Dermis blood vessel endothelial cell (primary cell): ENCODE results near the gene MCFD2. TPM values are rescaled to one million over a fixed set of nuclear protein-coding genes. Genes with fewer than 3 reads are reported as not detected.
"Not testable (repeated sequence)": the region's sequence is repeated elsewhere in the genome, so short reads cannot be mapped to it uniquely, and the experiment has no call there.

Experiments
- DNase-seq: peaks from one replicate; pipeline ENCODE4 v3.0.0; 2010
- total RNA-seq: library from RNA; depleted of rRNA; stranded (reverse); fragments of >200 nt; gene quantifications from 2 replicates; pipeline ENCODE4 v1.2.3, GENCODE V29; 2014

The MCFD2 gene
- total RNA-seq, 1 donor from 2014 or later, result 157 TPM

DNA sequence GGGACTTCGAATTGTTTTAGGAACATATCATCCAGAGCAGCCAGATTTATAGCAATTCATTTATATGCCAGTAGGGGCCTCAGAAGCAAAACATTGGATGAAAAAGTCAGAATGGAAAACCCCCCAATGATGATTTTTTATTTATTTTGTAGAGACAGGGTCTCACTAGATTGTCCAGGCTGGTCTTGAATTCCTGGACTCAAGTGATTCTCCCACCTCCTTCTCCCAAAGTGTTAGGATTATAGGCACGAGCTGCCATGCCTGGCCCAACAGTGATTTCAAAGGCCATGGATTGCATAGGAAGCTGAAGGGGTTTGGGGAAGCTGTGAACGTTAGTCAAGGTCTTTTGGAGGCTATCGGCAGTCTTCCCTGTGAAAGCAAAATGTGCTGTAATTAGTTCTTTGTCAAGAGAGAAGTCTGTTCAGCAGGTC, 21.9 kb upstream of the MCFD2 start:
- peak; percentile 31 for DNase-seq

DNA sequence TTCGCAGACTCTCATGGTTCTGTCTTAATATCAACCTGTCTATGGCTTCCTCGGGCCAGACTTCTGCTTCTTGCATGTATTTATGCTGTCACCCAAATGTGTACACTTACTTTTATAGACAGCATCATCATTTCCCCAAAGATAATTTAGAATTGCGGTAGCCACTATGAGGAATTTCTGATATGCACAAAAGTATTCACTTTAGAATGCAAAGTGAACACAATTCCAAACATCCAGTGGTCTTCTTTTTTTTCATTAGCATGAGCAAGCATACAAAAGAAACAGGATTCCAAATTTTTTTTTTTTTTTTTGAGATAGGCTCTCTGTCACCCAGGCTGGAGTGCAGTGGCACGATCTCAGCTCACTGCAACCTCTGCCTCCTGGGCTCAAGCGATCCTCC, 21.0 kb upstream of the MCFD2 start:
- DNase-seq, result no peak

DNA sequence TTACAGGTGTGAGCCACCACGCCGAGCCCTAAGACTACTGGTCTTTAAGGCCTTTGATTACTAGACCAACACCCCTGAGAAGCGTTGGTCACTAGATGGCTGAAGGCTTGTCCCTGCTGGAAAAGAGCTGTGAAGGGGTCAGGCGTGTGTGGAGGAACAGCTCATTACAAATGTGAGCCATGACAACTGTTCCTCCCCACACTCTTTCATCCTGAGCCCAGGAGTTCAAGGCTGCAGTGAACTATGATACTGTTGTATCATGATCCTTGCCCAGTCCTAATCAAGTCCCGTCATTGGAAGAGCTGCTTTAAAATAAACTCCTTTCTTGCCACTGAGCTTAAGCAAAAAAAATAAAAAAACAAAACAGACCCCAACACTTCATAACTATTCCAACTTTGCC, 19.5 kb upstream of the MCFD2 start:
- no peak for DNase-seq

DNA sequence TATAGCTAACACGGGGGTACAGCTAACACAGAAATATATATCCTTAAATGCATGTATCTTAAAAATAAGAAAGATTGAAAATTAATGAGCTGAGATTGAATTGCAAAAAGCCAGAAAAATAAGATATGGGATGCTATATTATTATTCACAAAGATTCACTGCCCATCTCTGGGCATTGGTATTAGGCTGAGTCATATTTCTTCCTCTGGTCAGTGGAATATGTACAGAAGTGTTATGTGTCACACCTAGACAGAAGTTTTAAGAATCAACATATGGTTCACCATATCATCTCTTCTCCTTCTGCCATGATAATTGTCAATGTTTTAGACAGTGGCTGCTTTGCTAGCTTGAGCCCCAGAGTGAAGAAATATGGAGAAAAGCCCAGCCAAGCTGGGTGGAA, 14.0 kb upstream of the MCFD2 start:
- DNase-seq, result no peak

DNA sequence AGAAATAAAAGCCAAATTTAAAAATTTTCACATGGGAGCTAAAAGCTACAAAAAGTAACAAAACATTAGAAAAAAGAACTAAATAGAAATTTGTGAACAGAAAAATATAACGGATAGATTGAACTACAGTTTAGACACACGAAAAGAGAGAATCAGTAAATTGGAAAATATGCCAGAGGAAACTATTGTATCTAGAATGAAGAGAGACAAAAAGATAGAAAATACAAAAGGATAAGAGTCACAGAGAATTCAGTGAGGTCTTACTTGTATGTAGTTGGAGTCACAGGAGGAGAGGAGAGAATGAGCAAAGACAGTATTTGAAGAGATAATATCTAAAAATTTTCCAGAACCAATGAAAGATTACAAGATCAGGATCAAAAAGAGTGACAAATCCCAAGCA, 11.3 kb upstream of the MCFD2 start:
- DNase-seq, result no peak

DNA sequence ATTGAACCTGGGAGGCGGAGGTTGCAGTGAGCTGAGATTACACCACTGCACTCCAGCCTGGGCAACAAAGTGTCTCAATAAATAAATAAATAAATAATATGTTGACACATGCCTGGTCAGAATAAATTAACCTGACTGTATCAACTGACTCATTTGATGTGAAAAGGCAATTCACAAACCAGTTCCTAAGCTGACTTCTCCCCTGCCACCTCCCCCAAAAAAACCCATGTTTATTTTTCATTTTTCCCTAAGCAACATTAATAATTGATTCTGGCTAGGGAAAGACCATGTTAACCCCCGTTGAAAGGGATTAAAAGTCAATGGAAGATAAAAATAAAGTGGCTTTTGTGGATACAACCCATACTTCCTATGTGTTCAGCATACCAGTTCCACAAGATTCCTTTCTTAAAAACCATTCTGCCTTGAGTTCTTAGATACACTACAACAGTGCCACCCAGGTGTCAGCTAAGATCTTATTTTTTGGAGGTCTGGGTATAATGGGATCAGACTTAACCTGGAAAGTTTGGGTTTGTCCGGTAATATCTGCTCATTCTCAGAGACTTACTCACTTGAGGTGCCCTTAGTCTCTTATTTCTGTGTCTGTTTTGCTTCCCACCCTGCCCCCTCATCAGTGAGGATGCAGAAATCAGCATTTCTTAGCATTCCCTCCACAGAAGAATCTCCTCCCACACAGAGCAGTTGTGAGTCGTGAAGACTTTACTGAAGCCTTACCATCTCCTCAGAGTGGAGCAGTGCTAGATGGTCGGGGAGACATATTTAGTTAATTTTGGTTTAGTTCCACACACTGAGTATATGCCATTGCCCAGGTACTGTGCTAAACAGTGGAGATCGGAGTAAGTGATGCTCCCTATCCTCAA, 10.1 kb upstream of the MCFD2 start:
- no peak for DNase-seq

DNA sequence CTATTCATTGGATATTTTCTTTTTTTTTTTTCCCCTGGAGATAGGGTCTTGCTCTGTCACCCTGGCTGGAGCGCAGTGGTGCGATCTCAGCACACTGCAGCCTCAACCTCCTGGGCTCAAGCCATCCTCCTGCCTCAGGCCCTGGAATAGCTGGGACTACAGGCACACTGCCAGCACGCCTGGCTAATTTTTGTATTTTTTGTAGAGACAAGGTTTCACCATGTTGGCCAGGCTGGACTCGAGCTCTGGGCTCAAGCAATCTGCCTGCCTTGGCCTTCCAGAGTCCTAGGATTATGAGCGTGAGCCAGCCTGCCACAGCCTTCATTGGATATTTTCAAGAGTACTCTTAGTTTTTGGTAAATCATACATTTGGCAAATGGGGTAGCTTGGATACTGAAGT, 9.0 kb upstream of the MCFD2 start:
- DNase-seq, result no peak

DNA sequence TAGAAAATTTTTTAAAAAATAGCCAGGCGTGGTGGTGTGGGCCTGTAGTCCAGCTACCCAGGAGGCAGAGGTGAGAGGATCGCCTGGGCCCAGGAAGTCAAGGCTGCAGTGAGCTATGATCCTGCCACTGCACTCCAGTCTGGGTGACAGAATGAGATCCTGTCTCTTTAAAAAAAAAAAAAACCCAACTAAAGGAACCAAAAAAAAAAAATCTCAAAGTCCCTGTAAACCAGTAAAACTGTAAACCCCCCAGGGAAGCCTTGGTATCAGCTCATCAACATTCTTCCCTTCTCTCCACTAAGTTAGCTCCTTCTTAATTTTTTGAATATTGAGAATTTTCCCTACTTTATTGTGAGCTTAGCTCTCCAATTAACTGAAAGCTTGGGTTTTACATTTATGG, 8.4 kb upstream of the MCFD2 start:
- DNase-seq, result no peak

DNA sequence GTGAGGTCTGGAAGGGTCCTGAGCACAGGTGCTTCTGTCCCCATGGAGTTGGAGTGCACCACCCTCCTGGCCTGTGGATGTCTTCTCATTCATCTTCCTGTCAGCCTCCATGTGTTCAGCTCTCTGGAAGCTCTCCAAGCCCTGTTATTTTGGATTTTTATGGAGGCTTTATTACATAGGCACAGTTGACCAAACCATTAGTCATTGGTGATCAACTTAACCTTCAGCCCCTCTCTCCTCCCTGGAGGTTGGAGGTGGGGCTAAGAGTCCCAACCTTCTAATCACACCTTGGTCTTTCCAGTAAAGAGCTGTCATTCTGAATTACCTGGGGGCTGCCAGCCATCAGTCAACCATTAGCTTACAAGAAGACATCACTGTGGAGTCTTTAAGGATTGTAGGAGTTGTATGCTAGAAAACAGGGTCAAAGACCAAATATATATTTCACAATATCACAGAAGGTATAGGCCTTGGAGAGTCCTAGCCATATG, 7.5 kb upstream of the MCFD2 start:
- DNase-seq, result no peak

DNA sequence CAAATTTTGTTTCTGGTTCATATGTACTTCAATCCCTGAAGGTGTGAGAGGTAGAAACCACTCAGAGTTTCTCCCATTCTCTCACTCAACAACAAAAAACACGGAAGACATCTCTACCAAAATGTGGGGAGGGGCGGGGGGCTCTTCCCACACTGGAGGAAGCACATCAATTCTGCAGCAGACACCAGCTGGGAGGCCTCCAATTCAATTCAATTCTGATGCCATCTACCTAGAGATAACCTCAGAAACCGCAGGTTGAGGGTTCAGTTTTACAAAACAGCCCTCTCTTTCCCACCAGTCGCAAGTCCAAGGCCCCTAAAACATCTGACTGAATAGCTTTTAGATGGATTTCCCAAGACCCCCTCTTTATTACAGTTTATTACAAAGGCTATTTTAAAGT, 7.0 kb upstream of the MCFD2 start:
- DNase-seq, result no peak

DNA sequence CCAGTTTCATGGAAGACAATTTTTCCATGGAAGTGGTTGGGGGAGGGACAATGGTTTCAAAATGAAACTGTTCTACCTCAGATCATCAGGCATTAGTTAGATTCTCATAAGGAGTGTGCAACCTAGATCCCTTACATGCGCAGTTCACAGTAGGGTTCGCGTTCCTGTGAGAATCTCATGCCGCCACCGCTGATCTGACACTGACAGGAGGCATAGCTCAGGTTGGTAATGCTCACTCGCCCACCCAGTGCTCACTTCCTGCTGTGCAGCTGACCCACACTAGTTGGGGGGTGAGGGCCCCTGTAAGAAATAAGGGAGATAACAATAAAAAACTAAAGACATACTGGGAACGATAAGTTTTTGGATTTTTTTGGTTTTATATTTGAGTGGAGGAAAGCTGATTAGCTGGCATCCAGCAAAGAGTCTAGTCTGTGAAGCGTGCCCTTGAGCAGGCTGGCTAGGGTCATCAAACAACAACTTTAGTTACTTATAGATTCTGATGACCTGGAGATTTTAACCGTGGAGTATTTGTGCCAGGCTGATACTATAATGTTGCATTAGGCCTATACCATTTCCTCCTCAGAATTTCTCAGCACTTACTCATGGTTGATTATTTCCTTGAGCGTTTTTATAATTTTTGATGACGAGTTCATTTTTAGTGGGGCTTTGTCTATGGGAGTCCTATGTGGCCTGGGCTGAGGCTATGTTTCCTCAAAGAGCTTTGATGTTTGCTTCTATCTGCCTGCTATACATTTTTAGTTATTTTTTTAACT, 6.3 kb upstream of the MCFD2 start:
- peak; percentile 68 for DNase-seq

DNA sequence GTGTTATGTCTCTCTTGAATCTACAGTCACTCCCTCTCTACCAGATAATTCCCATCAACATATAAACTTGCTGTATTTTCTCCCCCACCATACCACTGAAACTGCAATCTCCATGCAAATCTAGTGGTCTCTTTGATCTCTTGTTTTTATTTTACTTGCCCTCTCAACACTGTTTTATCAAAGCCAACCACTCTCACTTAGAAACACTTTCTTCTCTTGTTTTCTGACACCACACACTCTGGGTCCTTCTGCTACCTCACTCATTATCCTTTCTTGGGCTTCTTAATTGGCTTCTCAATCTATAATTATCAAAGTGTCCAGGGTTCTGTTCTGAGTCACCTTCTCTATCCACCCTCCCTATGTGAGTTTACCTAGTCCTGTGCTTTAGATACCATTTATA, 2.0 kb upstream of the MCFD2 start:
- DNase-seq, result no peak

DNA sequence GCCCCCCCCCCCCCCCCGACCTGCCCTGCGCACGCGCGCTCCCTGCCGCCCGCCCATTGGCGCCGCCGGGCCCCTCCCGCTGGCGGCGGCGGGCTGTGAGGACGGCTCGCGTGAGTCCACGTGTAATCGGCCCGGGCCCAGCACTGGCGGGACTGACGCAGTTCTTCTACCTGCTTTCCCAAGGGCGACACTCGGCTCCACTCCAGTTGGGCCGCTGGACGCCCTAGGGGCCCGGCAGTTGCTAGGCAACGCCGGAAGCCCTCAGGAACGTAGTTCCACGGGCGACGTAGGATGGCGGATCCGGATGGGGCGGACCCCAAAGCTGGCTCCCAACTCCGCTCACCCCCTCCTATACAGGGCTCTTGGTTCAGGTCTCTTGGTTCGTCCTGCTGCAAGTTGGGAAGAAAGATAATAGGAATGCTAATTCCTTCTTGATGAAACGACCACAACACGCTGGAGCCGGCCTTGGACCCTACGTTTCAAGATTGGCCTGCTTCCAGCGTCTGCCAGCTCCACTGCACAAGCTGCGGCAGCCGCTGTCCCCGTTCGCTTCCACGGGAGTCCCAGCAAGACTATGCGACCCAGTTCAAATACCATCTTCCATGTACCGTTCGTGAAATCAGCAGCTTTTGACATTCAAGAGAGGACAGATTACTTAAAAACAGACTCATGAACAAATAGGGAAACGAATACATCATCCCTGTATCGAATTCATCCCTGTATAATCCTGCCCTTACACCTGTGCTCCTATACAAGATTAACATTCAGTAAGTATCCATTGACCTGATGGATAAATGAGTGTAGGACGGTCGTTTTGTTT, 415 bp upstream of the MCFD2 start:
- DNase-seq, result peak; percentile 86

DNA sequence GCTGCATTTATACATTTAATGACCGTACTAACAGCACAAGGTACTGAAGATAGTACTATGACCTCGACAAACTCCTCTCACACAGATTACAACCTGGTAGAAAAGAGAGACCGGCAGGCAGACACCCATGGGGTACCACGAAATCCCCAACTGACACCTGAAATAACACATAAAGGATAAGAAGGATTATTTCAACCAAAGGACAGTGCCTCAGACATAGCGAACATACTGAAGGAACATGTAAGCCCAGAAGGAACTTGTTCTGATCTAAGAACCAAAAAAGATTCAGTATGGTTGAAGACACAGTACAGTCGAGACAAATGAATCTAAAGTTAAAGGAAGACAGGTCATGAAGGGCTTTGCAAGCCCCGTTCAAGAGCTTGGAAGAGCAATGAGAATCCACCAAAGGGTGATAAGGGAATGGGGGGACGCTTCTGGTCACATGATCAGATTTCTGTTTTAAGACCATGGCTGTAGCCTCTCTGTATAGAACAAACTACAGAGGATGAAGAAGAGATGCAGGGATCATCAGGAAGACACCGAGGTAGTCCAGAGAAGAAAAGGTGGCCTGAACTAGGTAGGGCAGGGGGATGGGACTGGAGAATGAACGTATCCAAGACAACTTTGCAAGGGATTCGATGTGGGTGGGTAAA, 902 bp downstream of the MCFD2 start:
- peak; percentile 23 for DNase-seq

DNA sequence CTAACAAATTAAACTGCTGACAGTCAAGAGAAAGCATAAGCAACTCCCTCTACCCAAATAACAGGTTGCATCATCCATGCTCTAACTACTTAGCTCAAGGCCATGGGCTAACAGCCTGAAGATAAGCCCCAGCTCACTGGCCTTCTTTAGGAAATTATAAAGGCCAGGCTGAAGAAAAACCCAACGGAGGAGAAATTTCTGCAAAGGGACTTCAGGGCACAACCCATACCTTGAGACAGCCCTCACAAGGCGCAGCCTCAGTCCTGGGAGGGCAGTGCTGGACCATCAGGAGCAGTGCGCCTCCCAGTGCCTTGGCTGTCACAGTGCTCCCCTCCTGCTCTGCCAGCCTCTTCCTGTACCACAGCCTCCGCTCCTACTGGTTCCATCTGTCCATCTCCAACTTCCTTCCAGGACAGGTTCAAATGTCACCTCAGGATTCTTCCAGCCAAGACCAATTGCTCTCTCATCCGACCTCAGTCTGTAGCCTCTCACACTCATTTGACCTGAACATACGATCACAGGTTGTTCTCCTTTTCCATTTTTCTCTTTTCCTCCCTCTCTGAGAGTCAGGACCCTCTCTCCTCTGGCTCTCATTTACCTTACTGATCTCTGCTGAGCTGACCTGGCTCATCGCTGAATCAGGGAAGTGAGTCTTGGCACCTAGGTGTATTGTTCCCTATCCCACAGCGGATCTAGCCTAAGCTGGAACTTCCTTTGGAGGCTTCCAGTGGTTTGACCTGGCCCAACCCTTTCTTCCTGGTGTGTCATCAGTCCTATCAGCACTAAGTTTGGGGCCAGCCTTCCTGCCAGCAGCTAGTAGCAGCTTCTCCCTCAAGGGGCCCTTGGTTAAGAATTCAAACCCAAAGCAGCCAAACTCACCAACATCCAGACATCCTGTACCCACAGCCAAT, 1.9 kb downstream of the MCFD2 start:
- DNase-seq, result peak; percentile 77

DNA sequence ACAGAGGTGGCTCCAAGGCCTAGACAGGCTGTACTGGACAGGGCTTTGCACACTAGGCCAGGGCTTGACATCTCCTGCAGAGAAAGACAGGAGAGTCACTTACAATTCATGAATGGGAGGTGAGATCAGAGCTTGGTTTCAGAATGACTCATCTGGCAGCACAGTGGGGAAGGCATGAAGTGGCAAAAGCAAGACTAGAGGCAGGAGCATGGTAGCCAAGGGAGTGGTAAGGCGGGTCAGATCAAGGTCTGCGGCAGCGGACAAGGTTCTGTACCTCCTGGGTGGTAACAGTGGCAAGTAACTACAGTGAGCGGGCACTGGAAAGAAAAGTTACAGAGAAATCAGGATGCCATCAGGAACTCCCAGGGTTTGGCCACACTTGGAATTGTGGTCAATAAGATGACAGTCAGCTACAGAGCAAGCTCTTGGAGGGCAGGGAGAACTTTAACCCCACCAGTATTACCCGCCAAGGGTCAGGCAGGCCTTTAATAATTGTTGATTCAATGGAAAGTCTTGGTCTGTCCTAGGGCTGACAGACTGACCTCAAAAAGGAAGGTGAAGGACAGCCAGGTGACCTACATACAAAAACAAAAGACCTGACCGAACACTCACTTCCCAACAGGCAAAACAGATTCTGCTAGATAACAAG, 5.7 kb downstream of the MCFD2 start:
- DNase-seq, result peak; percentile 68

DNA sequence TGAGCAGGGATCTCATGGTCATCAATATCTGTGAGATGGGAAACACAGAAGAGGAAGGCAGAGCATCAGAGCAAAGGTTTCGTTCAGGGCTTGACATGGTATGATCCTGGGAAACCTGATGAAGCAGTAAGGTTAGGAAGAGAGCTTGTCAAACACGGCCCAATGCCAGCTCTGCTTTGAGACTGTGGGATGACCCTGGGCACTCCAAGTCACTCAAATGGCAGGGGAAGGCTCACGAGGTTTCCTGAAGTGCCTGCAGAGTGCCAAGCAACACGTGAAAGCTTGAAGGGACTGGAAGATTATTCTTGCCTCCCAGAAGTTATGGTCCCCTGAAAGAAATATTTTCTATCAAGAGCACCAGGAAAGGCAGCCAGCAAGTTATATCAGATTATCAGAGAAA, 6.5 kb downstream of the MCFD2 start:
- DNase-seq, result no peak

DNA sequence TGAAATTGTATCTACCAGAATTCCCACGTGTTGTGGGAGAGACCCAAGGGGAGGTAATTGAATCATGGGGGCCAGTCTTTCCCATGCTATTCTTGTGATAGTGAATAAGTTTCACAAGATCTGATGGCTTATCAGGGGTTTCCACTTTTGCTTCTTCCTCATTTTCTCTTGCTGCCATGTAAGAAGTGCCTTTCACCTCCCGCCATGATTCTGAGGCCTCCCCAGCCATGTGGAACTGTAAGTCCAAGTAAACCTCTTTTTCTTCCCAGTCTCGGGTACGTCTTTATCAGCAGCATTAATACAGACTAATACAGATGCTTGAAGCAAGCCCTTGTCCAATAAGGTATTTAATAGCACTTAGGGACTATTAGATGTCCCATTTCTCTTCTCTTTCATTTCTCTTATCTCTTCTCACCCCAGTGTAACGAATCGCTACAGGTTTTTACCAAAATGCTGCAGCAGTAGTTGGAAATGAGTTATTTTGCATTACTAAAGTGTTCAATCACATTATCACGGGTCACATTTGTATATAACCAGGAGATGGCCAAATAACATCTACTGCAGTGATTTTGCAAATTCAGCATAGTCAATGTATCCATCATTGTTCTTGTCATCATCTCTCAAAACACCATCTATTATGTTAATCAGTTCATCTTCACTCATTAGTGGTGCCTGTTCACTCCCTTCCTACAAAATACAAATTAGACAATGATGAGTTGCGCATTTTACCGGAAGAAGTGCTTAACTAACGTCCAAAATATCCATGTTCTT, 10.5 kb downstream of the MCFD2 start:
- not testable (repeated sequence) for DNase-seq

DNA sequence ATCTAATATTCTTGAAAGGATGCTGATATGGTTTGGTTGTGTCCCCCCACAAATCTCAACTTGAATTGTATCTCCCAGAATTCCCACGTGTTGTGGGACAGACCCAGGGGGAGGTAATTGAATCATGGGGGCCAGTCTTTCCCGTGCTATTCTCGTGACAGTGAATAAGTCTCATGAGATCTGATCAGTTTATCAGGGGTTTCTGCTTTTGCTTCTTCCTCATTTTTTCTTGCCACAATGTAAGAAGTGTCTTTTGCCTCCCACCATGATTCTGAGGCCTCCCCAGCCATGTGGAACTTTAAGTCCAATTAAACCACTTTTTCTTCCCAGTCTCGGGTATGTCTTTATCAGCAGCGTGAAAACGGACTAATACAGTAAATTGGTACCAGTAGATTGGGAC, 12.6 kb downstream of the MCFD2 start:
- DNase-seq, result not testable (repeated sequence)

DNA sequence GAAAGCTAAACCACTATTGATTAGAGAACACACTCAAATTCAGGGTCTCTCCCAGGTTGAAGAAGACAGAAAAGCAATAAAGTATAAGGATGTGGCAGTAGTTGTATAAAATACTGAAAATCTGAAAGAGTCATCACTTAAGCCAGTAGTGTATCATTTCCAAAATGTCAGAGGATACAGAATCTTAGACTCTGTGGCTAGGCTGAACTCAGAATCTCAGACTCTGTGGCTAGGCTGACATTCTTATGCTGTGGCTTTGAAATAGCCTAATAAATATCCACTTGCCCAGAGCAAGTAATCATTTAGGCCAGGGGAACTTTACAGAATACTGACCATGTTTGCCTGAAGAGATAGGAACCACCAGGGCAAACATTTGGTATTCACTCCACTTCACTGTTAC, 13.1 kb downstream of the MCFD2 start:
- no peak for DNase-seq
